ENCODE results near the gene SCN4A. TPM values are rescaled to one million over a fixed set of nuclear protein-coding genes. Genes with fewer than 3 reads are reported as not detected.

Gene SCN4A
- polyA plus RNA-seq, 2 of the 4 experiments (the other 2 are of a cell fraction), result 0.03 to 0.06 TPM

GRCh38 chr17:63937920-63938319 lies 34.8 kb downstream of the SCN4A start:
- Histone ChIP-seq H3K4me1 (no peaks in the 10 kb centered on the region), H3K9me3 (no peaks in the 10 kb centered on the region), H3K4me2 (no peak overlapping the region), H3K4me3 (no peak overlapping the region), H3K27ac (no peak overlapping the region)
- no peak for FAIRE-seq
- TF ChIP-seq KDM5A (IDR thresholded peaks at IDR 0.05) (no peak), KDM1A (IDR thresholded peaks at IDR 0.05; ENCODE audit: low read depth) (no peak), NR3C1 (IDR thresholded peaks at IDR 0.05) (no peak), FOXS1 (CRISPR knock-in tag; IDR thresholded peaks at IDR 0.05) (no peak), CHD2 (IDR thresholded peaks at IDR 0.05; ENCODE audit: low read length, partially characterized antibody) (no peak), ESRRA (IDR thresholded peaks at IDR 0.05; ENCODE audit: borderline replicate concordance, low read length) (no peak), BHLHE40 (IDR thresholded peaks at IDR 0.05; ENCODE audit: low read depth, low read length) (no peak), NPAS2 (CRISPR knock-in tag; IDR thresholded peaks at IDR 0.05; ENCODE audit: borderline replicate concordance) (no peak), E2F6 (IDR thresholded peaks at IDR 0.05; ENCODE audit: borderline replicate concordance, low read depth) (no peak), ELK1 (IDR thresholded peaks at IDR 0.05; ENCODE audit: low read depth, low read length) (no peak), POLR2A (IDR thresholded peaks at IDR 0.05; ENCODE audit: low read length) (no peak), CTCF (IDR thresholded peaks at IDR 0.05) (no peak), JUNB (IDR thresholded peaks at IDR 0.05) (no peak), HOXB13 (CRISPR knock-in tag; IDR thresholded peaks at IDR 0.05; ENCODE audit: low read depth) (no peak), FOSL2 (IDR thresholded peaks at IDR 0.05) (no peak), FOSL2 (CRISPR knock-in tag; IDR thresholded peaks at IDR 0.05) (no peak)
- ChIA-PET POLR2A (no interaction called here), CTCF (interaction anchor here (0.7 to 2.2 kb wide), 8 partner anchors 9 to 196 kb away, joined by 3 to 20 read pairs (median 4); partner anchors contain the start of gene GH1)
- no peak for DNase-seq (ENCODE audit: low read depth in 1 of 2, low spot score in 1 of 2)
- 82% methylated on average over 4 of the region's 4 CpGs for WGBS (ENCODE audit: missing lambda C conversion rate)
- no peak for ATAC-seq

- ChIA-PET POLR2A (interaction anchor here (0.7 kb wide), 1 partner anchor 68 kb away, joined by 3 read pairs; no protein-coding TSS in a partner anchor), CTCF (interaction anchor here (0.6 to 2.2 kb wide), 11 partner anchors 9 to 372 kb away, joined by 3 to 20 read pairs (median 4); partner anchors contain the start of gene GH1)
- ATAC-seq (no peak), FAIRE-seq (no peak), DNase-seq (ENCODE audit: low read depth in 1 of 2, low spot score in 1 of 2) (no peak)
- Histone ChIP-seq H3K27ac (no peak overlapping the region), H3K4me3 (no peak overlapping the region), H3K4me2 (no peak overlapping the region), H3K9me3 (no peaks in the 10 kb centered on the region), H3K4me1 (no peaks in the 10 kb centered on the region)
- WGBS (ENCODE audit: missing lambda C conversion rate), result 62% methylated on average over 6 of the region's 6 CpGs
- no peak for TF ChIP-seq MAZ (IDR thresholded peaks at IDR 0.05; ENCODE audit: borderline replicate concordance, low read depth, low read length)
- no peak for TF ChIP-seq HMGXB4 (CRISPR knock-in tag; IDR thresholded peaks at IDR 0.05; ENCODE audit: borderline replicate concordance)
- no peak for TF ChIP-seq KDM5A (IDR thresholded peaks at IDR 0.05)
- no peak for TF ChIP-seq ZFP36 (IDR thresholded peaks at IDR 0.05; ENCODE audit: borderline replicate concordance, partially characterized antibody)
- TF ChIP-seq RAD21 (conservative IDR thresholded peaks at IDR 0.05 in 1 of 2, IDR thresholded peaks at IDR 0.05 in 1 of 2), result no peak
- no peak for TF ChIP-seq POLR2A (IDR thresholded peaks at IDR 0.05; ENCODE audit: low read length)
- no peak for TF ChIP-seq MAX (IDR thresholded peaks at IDR 0.05)
- TF ChIP-seq EHMT2 (IDR thresholded peaks at IDR 0.05; ENCODE audit: low read depth), result no peak
- TF ChIP-seq PBX3 (IDR thresholded peaks at IDR 0.05), result no peak
- no peak for TF ChIP-seq MYC (IDR thresholded peaks at IDR 0.05; ENCODE audit: borderline replicate concordance, low read length)
- TF ChIP-seq EHF (CRISPR knock-in tag; IDR thresholded peaks at IDR 0.05), result no peak
- no peak for TF ChIP-seq CBX8 (IDR thresholded peaks at IDR 0.05)
- no peak for TF ChIP-seq USF2 (IDR thresholded peaks at IDR 0.05)
- TF ChIP-seq ELK1 (IDR thresholded peaks at IDR 0.05; ENCODE audit: low read depth, low read length), result no peak
- no peak for TF ChIP-seq PHF8 (IDR thresholded peaks at IDR 0.05; ENCODE audit: borderline replicate concordance, low read depth)
- no peak for TF ChIP-seq GATA3 (IDR thresholded peaks at IDR 0.05; ENCODE audit: borderline replicate concordance)
- no peak for TF ChIP-seq BHLHE40 (IDR thresholded peaks at IDR 0.05; ENCODE audit: low read depth, low read length)
- TF ChIP-seq HOXA7 (CRISPR knock-in tag; IDR thresholded peaks at IDR 0.05), result no peak
Observed at GRCh38 chr17:63937319-63937718, 35.4 kb downstream of the SCN4A start.
